ENCODE measurements around the gene CCNC.

- TF ChIP-seq CTCF (IDR thresholded peaks at IDR 0.05; ENCODE audit: insufficient read depth, low read depth, low read length) (no peak), EZH2 (IDR thresholded peaks at IDR 0.05; ENCODE audit: insufficient read depth, low read length) (peak; percentile 84)
These were observed 22.5 kb upstream of the CCNC start for GRCh38 chr6:99590728-99591672.

All from astrocyte (in vitro differentiated cells and primary cell).